Calu3 (cell line): ENCODE data around the gene NECAP2. TPM values are rescaled to one million over a fixed set of nuclear protein-coding genes. Genes with fewer than 3 reads are reported as not detected.

Experiments used
- BruUV-seq: library from RNA; stranded (reverse); fragments of 400-500 nt; replicated peaks from 2 replicates; lab custom pipeline; 2021; lab: Mats Ljungman, UMichigan
- CTCF ChIA-PET: fragments of 300-600 bp; sonication (Branson Sonifier 250); formaldehyde crosslinking; loops from one replicate; lab custom pipeline; 2022; ENCODE audit warnings: antibody characterized with exemption; lab: Charles Lee
- DNase-seq: peaks from one replicate; pipeline ENCODE4 v3.0.0; 2022
- H3K27ac Mint-ChIP-seq: one replicate; pipeline ENCODE4 v1.8.0; 2022; ENCODE audit warnings: mixed read lengths; ENCODE audit not compliant: unreplicated experiment
- H3K27me3 Mint-ChIP-seq: one replicate; pipeline ENCODE4 v1.8.0; 2022; ENCODE audit warnings: mixed read lengths; ENCODE audit not compliant: unreplicated experiment
- H3K36me3 Mint-ChIP-seq: one replicate; pipeline ENCODE4 v1.8.0; 2022; ENCODE audit warnings: mild to moderate bottlenecking, moderate library complexity, mixed read lengths; ENCODE audit not compliant: insufficient read depth, unreplicated experiment
- H3K4me1 Mint-ChIP-seq: one replicate; pipeline ENCODE4 v1.8.0; 2022; ENCODE audit warnings: mild to moderate bottlenecking, low read depth, mixed read lengths; ENCODE audit not compliant: unreplicated experiment
- H3K4me3 Mint-ChIP-seq: one replicate; pipeline ENCODE4 v1.8.0; 2022; ENCODE audit warnings: mild to moderate bottlenecking, low read depth, moderate library complexity, mixed read lengths; ENCODE audit not compliant: unreplicated experiment
- H3K9me3 Mint-ChIP-seq: one replicate; pipeline ENCODE4 v1.8.0; 2022; ENCODE audit warnings: low read depth, mixed read lengths; ENCODE audit not compliant: unreplicated experiment
- CTCF ChIP-seq: fragments of 200-600 bp; IDR thresholded peaks from one replicate; pipeline ENCODE4 v1.8.0; 2022; ENCODE audit warnings: antibody characterized with exemption; ENCODE audit not compliant: unreplicated experiment
- intact Hi-C: fragments of 100-400 bp; cut with micrococcal nuclease; formaldehyde crosslinking; loops from one replicate; pipeline ENCODE4 v1.10.0; 2022; ENCODE audit not compliant: unreplicated experiment
- total RNA-seq: library from RNA; stranded (reverse); gene quantifications from 2 replicates; pipeline ENCODE4 v1.2.3, GENCODE V29; 2022

Gene NECAP2
- total RNA-seq, 1 experiment from 2014 or later, result 28.1 TPM

GRCh38 chr1:16393570-16394521 lies 46.7 kb upstream of the NECAP2 start:
- no peak for TF ChIP-seq CTCF
- no peak for DNase-seq
- Mint-ChIP-seq H3K9me3 (no peaks in the 10 kb centered on the region), H3K4me3 (no peak overlapping the region), H3K36me3 (peaks cover 28% of the 10 kb centered on the region), H3K27ac (no peak overlapping the region), H3K27me3 (no peaks in the 10 kb centered on the region), H3K4me1 (peaks cover 12% of the 10 kb centered on the region)
- no TSS peak for BruUV-seq
- intact Hi-C loops, result no loop called here
- CTCF ChIA-PET, result no interaction called here

- no peak for DNase-seq
- H3K4me1 Mint-ChIP-seq, result peaks cover 12% of the 10 kb centered on the region
- H3K27me3 Mint-ChIP-seq, result no peaks in the 10 kb centered on the region
- peaks cover 28% of the 10 kb centered on the region for H3K36me3 Mint-ChIP-seq
- BruUV-seq, result no TSS peak
- TF ChIP-seq CTCF, result no peak
- H3K4me3 Mint-ChIP-seq, result no peak overlapping the region
- no peak overlapping the region for H3K27ac Mint-ChIP-seq
- no peaks in the 10 kb centered on the region for H3K9me3 Mint-ChIP-seq
- CTCF ChIA-PET, result no interaction called here
- intact Hi-C loops, result no loop called here
These were observed 45.5 kb upstream of the NECAP2 start for GRCh38 chr1:16394977-16395376.

- BruUV-seq, result no TSS peak
- Mint-ChIP-seq H3K27ac (no peak overlapping the region), H3K4me1 (no peaks in the 10 kb centered on the region), H3K4me3 (no peak overlapping the region), H3K27me3 (no peaks in the 10 kb centered on the region), H3K9me3 (no peaks in the 10 kb centered on the region), H3K36me3 (peaks cover 28% of the 10 kb centered on the region)
- no peak for DNase-seq
- CTCF ChIA-PET, result no interaction called here
- TF ChIP-seq CTCF, result no peak
- intact Hi-C loops, result no loop called here
These were observed 43.9 kb upstream of the NECAP2 start for GRCh38 chr1:16396591-16396990.

- no peak overlapping the region for H3K4me3 Mint-ChIP-seq
- H3K27me3 Mint-ChIP-seq, result no peaks in the 10 kb centered on the region
- no peaks in the 10 kb centered on the region for H3K9me3 Mint-ChIP-seq
- intact Hi-C loops, result no loop called here
- DNase-seq, result no peak
- BruUV-seq, result no TSS peak
- H3K27ac Mint-ChIP-seq, result no peak overlapping the region
- H3K4me1 Mint-ChIP-seq, result no peaks in the 10 kb centered on the region
- no peak for TF ChIP-seq CTCF
- H3K36me3 Mint-ChIP-seq, result peaks cover 28% of the 10 kb centered on the region
- CTCF ChIA-PET, result no interaction called here
These were observed 43.4 kb upstream of the NECAP2 start for GRCh38 chr1:16397120-16397519.
